ENCODE measurements around the gene ZNF407. TPM values are rescaled to one million over a fixed set of nuclear protein-coding genes. Genes with fewer than 3 reads are reported as not detected.

The ZNF407 gene
- total and polyA plus RNA-seq, 2 of the 13 experiments (the other 11 are each of a cell fraction or from before 2014, with no cell fraction given), result 2.3 to 8.7 TPM

DNA sequence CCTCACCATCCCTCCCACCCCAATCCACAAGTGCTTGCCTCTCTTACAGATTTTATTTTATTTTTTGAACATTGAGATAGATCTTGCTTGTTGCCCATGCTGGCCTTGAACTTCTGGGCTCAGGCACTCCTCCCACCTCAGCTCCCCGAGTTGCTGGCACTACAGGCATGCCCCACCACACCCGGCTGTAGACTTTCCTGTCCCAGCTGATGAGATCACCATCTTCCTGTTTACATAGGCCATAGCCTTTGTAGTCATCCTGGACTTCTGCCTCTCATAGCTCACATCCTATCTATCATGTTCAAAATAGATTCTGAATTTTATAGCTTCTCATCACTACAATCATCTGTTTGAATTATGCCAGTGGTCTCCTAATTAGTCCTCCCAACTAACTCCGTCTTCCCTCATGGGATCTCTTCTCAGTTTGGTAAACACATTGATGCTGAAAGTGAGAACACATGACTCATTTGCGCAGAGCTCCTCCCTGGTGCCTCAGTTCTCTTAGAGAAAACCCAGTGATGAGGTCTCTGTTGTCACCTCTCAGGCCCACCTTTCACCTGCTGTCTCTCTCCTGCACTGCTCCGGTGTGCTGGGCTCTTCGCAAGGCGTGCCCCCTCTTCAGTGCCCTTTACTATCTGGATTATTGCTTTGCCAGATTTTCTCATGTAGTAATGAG is 243.0 kb downstream of the ZNF407 start (continued):
- TF ChIP-seq, protein P1, sequence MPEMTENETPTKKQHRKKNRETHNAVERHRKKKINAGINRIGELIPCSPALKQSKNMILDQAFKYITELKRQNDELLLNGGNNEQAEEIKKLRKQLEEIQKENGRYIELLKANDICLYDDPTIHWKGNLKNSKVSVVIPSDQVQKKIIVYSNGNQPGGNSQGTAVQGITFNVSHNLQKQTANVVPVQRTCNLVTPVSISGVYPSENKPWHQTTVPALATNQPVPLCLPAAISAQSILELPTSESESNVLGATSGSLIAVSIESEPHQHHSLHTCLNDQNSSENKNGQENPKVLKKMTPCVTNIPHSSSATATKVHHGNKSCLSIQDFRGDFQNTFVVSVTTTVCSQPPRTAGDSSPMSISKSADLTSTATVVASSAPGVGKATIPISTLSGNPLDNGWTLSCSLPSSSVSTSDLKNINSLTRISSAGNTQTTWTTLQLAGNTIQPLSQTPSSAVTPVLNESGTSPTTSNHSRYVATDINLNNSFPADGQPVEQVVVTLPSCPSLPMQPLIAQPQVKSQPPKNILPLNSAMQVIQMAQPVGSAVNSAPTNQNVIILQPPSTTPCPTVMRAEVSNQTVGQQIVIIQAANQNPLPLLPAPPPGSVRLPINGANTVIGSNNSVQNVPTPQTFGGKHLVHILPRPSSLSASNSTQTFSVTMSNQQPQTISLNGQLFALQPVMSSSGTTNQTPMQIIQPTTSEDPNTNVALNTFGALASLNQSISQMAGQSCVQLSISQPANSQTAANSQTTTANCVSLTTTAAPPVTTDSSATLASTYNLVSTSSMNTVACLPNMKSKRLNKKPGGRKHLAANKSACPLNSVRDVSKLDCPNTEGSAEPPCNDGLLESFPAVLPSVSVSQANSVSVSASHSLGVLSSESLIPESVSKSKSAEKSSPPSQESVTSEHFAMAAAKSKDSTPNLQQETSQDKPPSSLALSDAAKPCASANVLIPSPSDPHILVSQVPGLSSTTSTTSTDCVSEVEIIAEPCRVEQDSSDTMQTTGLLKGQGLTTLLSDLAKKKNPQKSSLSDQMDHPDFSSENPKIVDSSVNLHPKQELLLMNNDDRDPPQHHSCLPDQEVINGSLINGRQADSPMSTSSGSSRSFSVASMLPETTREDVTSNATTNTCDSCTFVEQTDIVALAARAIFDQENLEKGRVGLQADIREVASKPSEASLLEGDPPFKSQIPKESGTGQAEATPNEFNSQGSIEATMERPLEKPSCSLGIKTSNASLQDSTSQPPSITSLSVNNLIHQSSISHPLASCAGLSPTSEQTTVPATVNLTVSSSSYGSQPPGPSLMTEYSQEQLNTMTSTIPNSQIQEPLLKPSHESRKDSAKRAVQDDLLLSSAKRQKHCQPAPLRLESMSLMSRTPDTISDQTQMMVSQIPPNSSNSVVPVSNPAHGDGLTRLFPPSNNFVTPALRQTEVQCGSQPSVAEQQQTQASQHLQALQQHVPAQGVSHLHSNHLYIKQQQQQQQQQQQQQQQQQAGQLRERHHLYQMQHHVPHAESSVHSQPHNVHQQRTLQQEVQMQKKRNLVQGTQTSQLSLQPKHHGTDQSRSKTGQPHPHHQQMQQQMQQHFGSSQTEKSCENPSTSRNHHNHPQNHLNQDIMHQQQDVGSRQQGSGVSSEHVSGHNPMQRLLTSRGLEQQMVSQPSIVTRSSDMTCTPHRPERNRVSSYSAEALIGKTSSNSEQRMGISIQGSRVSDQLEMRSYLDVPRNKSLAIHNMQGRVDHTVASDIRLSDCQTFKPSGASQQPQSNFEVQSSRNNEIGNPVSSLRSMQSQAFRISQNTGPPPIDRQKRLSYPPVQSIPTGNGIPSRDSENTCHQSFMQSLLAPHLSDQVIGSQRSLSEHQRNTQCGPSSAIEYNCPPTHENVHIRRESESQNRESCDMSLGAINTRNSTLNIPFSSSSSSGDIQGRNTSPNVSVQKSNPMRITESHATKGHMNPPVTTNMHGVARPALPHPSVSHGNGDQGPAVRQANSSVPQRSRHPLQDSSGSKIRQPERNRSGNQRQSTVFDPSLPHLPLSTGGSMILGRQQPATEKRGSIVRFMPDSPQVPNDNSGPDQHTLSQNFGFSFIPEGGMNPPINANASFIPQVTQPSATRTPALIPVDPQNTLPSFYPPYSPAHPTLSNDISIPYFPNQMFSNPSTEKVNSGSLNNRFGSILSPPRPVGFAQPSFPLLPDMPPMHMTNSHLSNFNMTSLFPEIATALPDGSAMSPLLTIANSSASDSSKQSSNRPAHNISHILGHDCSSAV (CRISPR knock-in tag; IDR thresholded peaks at IDR 0.05; ENCODE audit: borderline replicate concordance), result no peak
- TF ChIP-seq, protein P2, sequence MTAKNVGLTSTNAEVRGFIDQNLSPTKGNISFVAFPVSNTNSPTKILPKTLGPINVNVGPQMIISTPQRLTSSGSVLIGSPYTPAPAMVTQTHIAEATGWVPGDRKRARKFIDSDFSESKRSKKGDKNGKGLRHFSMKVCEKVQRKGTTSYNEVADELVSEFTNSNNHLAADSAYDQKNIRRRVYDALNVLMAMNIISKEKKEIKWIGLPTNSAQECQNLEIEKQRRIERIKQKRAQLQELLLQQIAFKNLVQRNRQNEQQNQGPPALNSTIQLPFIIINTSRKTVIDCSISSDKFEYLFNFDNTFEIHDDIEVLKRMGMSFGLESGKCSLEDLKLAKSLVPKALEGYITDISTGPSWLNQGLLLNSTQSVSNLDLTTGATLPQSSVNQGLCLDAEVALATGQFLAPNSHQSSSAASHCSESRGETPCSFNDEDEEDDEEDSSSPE (CRISPR knock-in tag; IDR thresholded peaks at IDR 0.05), result no peak
- TF ChIP-seq HNF4A (CRISPR knock-in tag; IDR thresholded peaks at IDR 0.05) (peak; percentile 48; the same call in 1 of the 2 replicates), MED13 (CRISPR knock-in tag; IDR thresholded peaks at IDR 0.05) (no peak), FOXA3 (CRISPR knock-in tag; IDR thresholded peaks at IDR 0.05) (peak; percentile 91), SOX13 (IDR thresholded peaks at IDR 0.05) (no peak), SOX13 (CRISPR knock-in tag; conservative IDR thresholded peaks at IDR 0.05 in 1 of 2, IDR thresholded peaks at IDR 0.05 in 1 of 2) (peak in 1 of 2 experiments; percentile 23; a peak in 1 of 4 replicates), TARDBP (CRISPR knock-in tag; IDR thresholded peaks at IDR 0.05) (peak; percentile 42; the same call in 1 of the 2 replicates), ADNP (CRISPR knock-in tag; IDR thresholded peaks at IDR 0.05) (no peak), SOX6 (IDR thresholded peaks at IDR 0.05) (no peak), SOX6 (CRISPR knock-in tag; IDR thresholded peaks at IDR 0.05) (peak; percentile 35; the same call in 1 of the 2 replicates), FOXP1 (IDR thresholded peaks at IDR 0.05) (no peak), FOXP1 (CRISPR knock-in tag; IDR thresholded peaks at IDR 0.05) (peak; percentile 45; the same call in 1 of the 2 replicates), MIXL1 (CRISPR knock-in tag; IDR thresholded peaks at IDR 0.05) (0 out of 2 replicates have a peak, but pooled peaks have one; percentile 49), SIN3A (IDR thresholded peaks at IDR 0.05; ENCODE audit: borderline replicate concordance, low read depth, low read length) (no peak), ZSCAN31 (CRISPR knock-in tag; IDR thresholded peaks at IDR 0.05; ENCODE audit: low read depth) (no peak)
- TF ChIP-seq, protein P3, sequence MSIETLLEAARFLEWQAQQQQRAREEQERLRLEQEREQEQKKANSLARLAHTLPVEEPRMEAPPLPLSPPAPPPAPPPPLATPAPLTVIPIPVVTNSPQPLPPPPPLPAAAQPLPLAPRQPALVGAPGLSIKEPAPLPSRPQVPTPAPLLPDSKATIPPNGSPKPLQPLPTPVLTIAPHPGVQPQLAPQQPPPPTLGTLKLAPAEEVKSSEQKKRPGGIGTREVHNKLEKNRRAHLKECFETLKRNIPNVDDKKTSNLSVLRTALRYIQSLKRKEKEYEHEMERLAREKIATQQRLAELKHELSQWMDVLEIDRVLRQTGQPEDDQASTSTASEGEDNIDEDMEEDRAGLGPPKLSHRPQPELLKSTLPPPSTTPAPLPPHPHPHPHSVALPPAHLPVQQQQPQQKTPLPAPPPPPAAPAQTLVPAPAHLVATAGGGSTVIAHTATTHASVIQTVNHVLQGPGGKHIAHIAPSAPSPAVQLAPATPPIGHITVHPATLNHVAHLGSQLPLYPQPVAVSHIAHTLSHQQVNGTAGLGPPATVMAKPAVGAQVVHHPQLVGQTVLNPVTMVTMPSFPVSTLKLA (IDR thresholded peaks at IDR 0.05), result no peak
- TF ChIP-seq, protein P4, sequence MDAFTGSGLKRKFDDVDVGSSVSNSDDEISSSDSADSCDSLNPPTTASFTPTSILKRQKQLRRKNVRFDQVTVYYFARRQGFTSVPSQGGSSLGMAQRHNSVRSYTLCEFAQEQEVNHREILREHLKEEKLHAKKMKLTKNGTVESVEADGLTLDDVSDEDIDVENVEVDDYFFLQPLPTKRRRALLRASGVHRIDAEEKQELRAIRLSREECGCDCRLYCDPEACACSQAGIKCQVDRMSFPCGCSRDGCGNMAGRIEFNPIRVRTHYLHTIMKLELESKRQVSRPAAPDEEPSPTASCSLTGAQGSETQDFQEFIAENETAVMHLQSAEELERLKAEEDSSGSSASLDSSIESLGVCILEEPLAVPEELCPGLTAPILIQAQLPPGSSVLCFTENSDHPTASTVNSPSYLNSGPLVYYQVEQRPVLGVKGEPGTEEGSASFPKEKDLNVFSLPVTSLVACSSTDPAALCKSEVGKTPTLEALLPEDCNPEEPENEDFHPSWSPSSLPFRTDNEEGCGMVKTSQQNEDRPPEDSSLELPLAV (CRISPR knock-in tag; conservative IDR thresholded peaks at IDR 0.05; ENCODE audit: low read depth), result no peak
